H1 (cell line): ENCODE measurements around the gene PSKH1. TPM values are rescaled to one million over a fixed set of nuclear protein-coding genes. Genes with fewer than 3 reads are reported as not detected.

ENCODE experiments used
- CTCF ChIA-PET: fragments of 300-600 bp; sonication (Branson Sonifier 250); formaldehyde crosslinking; loops from one replicate; lab custom pipeline; 2021; ENCODE audit not compliant: partially characterized antibody; lab: Charles Lee
- POLR2A ChIA-PET: fragments of 300-600 bp; sonication (Branson Sonifier 250); formaldehyde crosslinking; loops from one replicate; lab custom pipeline; 2021; ENCODE audit warnings: inconsistent platforms; ENCODE audit not compliant: partially characterized antibody; lab: Charles Lee
- DNase-seq, 2 experiments: peaks; one replicate each; pipeline versions ENCODE4 v3.0.0 to v3.0.0-alpha.2; 2010 to 2022; ENCODE audit warnings: low spot score in 2 of 2, low read depth in 1 of 2, mixed read lengths in 1 of 2
- FAIRE-seq: peaks from 2 replicates; lab custom pipeline; 2011; peaks lifted over from hg19 to GRCh38; lab: Jason Lieb, UNC
- H2AFZ ChIP-seq: 2 replicates; pipeline ENCODE4 v1.8.1; 2012; ENCODE audit warnings: low read length, inconsistent platforms
- H2AK5ac ChIP-seq: 2 replicates; pipeline ENCODE4 v1.6.1; 2013; ENCODE audit warnings: low read depth, low read length
- H2BK120ac ChIP-seq: replicated peaks from 2 replicates; pipeline ENCODE3; 2013; ENCODE audit warnings: low read depth, low read length, inconsistent platforms
- H2BK12ac ChIP-seq: 2 replicates; pipeline ENCODE4 v1.6.1; 2013; ENCODE audit warnings: low read depth, low read length
- H2BK15ac ChIP-seq: 2 replicates; pipeline ENCODE4 v1.6.1; 2013; ENCODE audit warnings: low read length
- H2BK20ac ChIP-seq: 2 replicates; pipeline ENCODE4 v1.6.1; 2013; ENCODE audit warnings: low read length
- H2BK5ac ChIP-seq: 2 replicates; pipeline ENCODE4 v1.6.1; 2013; ENCODE audit warnings: low read depth, low read length
- H3K14ac ChIP-seq: 2 replicates; pipeline ENCODE4 v1.6.1; 2013; ENCODE audit warnings: inconsistent platforms; ENCODE audit not compliant: insufficient read length
- H3K18ac ChIP-seq: 2 replicates; pipeline ENCODE4 v1.6.1; 2013; ENCODE audit warnings: low read length; ENCODE audit errors: extremely low read depth
- H3K23ac ChIP-seq: 2 replicates; pipeline ENCODE4 v1.6.1; 2013; ENCODE audit warnings: inconsistent platforms; ENCODE audit not compliant: insufficient read length
- H3K23me2 ChIP-seq: 2 replicates; pipeline ENCODE4 v1.6.1; 2013; ENCODE audit warnings: low read depth, low read length
- H3K27ac ChIP-seq: 2 replicates; pipeline ENCODE4 v1.6.1; 2011; ENCODE audit warnings: low read depth, low read length, inconsistent platforms
- H3K27me3 ChIP-seq, 4 experiments: replicated peaks in 1 of 4; 1 replicate in 1 of 4; 2 replicates in 3 of 4; pipeline versions ENCODE4 v1.6.1 to v1.8.1; 2011 to 2013; ENCODE audit warnings: low read length in 3 of 4, mild to moderate bottlenecking in 3 of 4, inconsistent platforms in 2 of 4, mixed read lengths in 2 of 4, moderate library complexity in 1 of 4; ENCODE audit not compliant: control insufficient read depth in 3 of 4, insufficient read depth in 3 of 4; ENCODE audit errors: extremely low read depth in 1 of 4
- H3K36me3 ChIP-seq, 4 experiments: 2 replicates each; pipeline versions ENCODE4 v1.6.1 to v1.8.1; 2011 to 2013; ENCODE audit warnings: mild to moderate bottlenecking in 4 of 4, low read length in 3 of 4, moderate library complexity in 2 of 4, control low read depth in 1 of 4, inconsistent platforms in 1 of 4; ENCODE audit not compliant: insufficient read depth in 4 of 4, control insufficient read depth in 2 of 4
- H3K4ac ChIP-seq: replicated peaks from 2 replicates; pipeline ENCODE3; 2013; ENCODE audit warnings: low read length, low read depth, mixed read lengths, inconsistent platforms; ENCODE audit not compliant: insufficient read length
- H3K4me1 ChIP-seq, 4 experiments: replicated peaks in 1 of 4; 1 replicate in 1 of 4; 2 replicates in 3 of 4; pipeline versions ENCODE4 v1.6.1 to v1.8.1; 2011 to 2013; ENCODE audit warnings: low read length in 3 of 4, inconsistent platforms in 2 of 4, mixed read lengths in 1 of 4; ENCODE audit not compliant: insufficient read depth in 4 of 4, control insufficient read depth in 3 of 4
- H3K4me2 ChIP-seq, 2 experiments: 2 replicates each; pipeline versions ENCODE4 v1.6.1 to v1.8.1; 2011 to 2013; ENCODE audit warnings: low read depth in 2 of 2, low read length in 2 of 2, control low read depth in 1 of 2, inconsistent platforms in 1 of 2, mild to moderate bottlenecking in 1 of 2; ENCODE audit not compliant: insufficient read depth in 1 of 2
- H3K4me3 ChIP-seq, 4 experiments: fragments of 200-600, 300-600 bp in 1 of 4; sonication (generic), shearing (Covaris generic), sonication (Bioruptor Twin) in 1 of 4; 2 replicates each; pipeline versions ENCODE4 v1.5.1 to v1.8.1; 2011 to 2016; ENCODE audit warnings: low read length in 4 of 4, low read depth in 3 of 4, control low read depth in 2 of 4, inconsistent platforms in 2 of 4, mild to moderate bottlenecking in 2 of 4, mixed read lengths in 1 of 4, moderate library complexity in 1 of 4; ENCODE audit not compliant: insufficient read depth in 2 of 4; ENCODE audit errors: extremely low read depth in 1 of 4
- H3K56ac ChIP-seq: replicated peaks from 2 replicates; pipeline ENCODE3; 2013; ENCODE audit warnings: low read depth, mild to moderate bottlenecking, mixed read lengths, low read length, inconsistent platforms; ENCODE audit not compliant: insufficient read length
- H3K79me1 ChIP-seq: 2 replicates; pipeline ENCODE4 v1.6.1; 2013; ENCODE audit warnings: low read depth, low read length, control low read depth
- H3K79me2 ChIP-seq, 2 experiments: 2 replicates each; pipeline versions ENCODE4 v1.6.1 to v1.8.1; 2012 to 2013; ENCODE audit warnings: low read length in 2 of 2, mild to moderate bottlenecking in 2 of 2, inconsistent platforms in 1 of 2; ENCODE audit not compliant: insufficient read depth in 2 of 2, control insufficient read depth in 1 of 2
- H3K9ac ChIP-seq, 4 experiments: replicated peaks in 1 of 4; 1 replicate in 1 of 4; 2 replicates in 3 of 4; pipeline versions ENCODE4 v1.6.1 to v1.8.1; 2011 to 2013; ENCODE audit warnings: low read depth in 3 of 4, low read length in 3 of 4, control low read depth in 2 of 4, mild to moderate bottlenecking in 2 of 4, moderate library complexity in 2 of 4, inconsistent platforms in 1 of 4; ENCODE audit errors: extremely low read depth in 1 of 4
- H3K9me3 ChIP-seq, 2 experiments: 2 replicates each; pipeline versions ENCODE4 v1.6.1 to v1.8.1; 2012 to 2013; ENCODE audit warnings: mild to moderate bottlenecking in 2 of 2, moderate library complexity in 2 of 2, control low read depth in 1 of 2, inconsistent platforms in 1 of 2, low read depth in 1 of 2, low read length in 1 of 2, mixed read lengths in 1 of 2; ENCODE audit not compliant: insufficient read depth in 2 of 2
- H4K20me1 ChIP-seq, 2 experiments: replicated peaks in 1 of 2; 2 replicates each; pipeline versions ENCODE3 to v1.8.1; 2011 to 2013; ENCODE audit warnings: inconsistent platforms in 2 of 2, low read length in 2 of 2, mild to moderate bottlenecking in 1 of 2; ENCODE audit not compliant: insufficient read depth in 2 of 2, control insufficient read depth in 1 of 2
- H4K5ac ChIP-seq: 2 replicates; pipeline ENCODE4 v1.6.1; 2013; ENCODE audit warnings: low read length, low read depth, mixed read lengths, inconsistent platforms; ENCODE audit not compliant: insufficient read length
- H4K8ac ChIP-seq: 2 replicates; pipeline ENCODE4 v1.8.0; 2013; ENCODE audit warnings: mild to moderate bottlenecking, moderate library complexity, low read length, inconsistent platforms; ENCODE audit not compliant: insufficient read depth; ENCODE audit errors: extremely low read depth
- H4K91ac ChIP-seq: replicated peaks from 2 replicates; pipeline ENCODE3; 2013; ENCODE audit warnings: low read length, mixed read lengths, inconsistent platforms; ENCODE audit not compliant: insufficient read length
- ASH2L ChIP-seq: fragments of 200-600, 300-600 bp; sonication (generic); IDR thresholded peaks from one replicate; pipeline ENCODE4 v1.7.1; 2017; ENCODE audit warnings: low read length
- EP300 ChIP-seq, 2 experiments: IDR thresholded peaks; 1 replicate in 1 of 2; 2 replicates in 1 of 2; pipeline ENCODE4 v1.6.1; 2011 to 2012; ENCODE audit warnings: low read depth in 2 of 2, low read length in 2 of 2, mild to moderate bottlenecking in 2 of 2, borderline replicate concordance in 1 of 2, inconsistent platforms in 1 of 2, moderate library complexity in 1 of 2
- JUN ChIP-seq: IDR thresholded peaks from 2 replicates; pipeline ENCODE4 v1.6.1; 2011; ENCODE audit warnings: low read depth, mild to moderate bottlenecking, improper control_type of control experiment, low read length
- KDM1A ChIP-seq: fragments of 200-600, 300-600 bp; sonication (generic); IDR thresholded peaks from 2 replicates; pipeline ENCODE4 v1.7.1; 2016; ENCODE audit warnings: mild to moderate bottlenecking, low read length, borderline replicate concordance
- POU5F1 ChIP-seq: IDR thresholded peaks from 2 replicates; pipeline ENCODE4 v1.6.1; 2011; ENCODE audit warnings: low read depth, mild to moderate bottlenecking, low read length, moderate library complexity
- SP4 ChIP-seq: IDR thresholded peaks from 2 replicates; pipeline ENCODE4 v1.6.1; 2012; ENCODE audit warnings: low read length, inconsistent platforms
- SUZ12 ChIP-seq: fragments of 200-600 bp; sonication (generic); IDR thresholded peaks from 2 replicates; pipeline ENCODE4 v1.6.1; 2012; ENCODE audit warnings: mild to moderate bottlenecking, inconsistent platforms, low read length, moderate library complexity, mixed read lengths
- YY1 ChIP-seq: IDR thresholded peaks from 2 replicates; pipeline ENCODE4 v1.6.1; 2011; ENCODE audit warnings: low read depth, mild to moderate bottlenecking, low read length
- WGBS, 2 experiments: shearing (Covaris generic) in 1 of 2; methylation state at CpG; one replicate each; pipeline versions ENCODE4 v1.1.6 to v1.1.7; 2013 to 2015; ENCODE audit warnings: low lambda C conversion rate in 2 of 2, mixed read lengths in 2 of 2, inconsistent platforms in 1 of 2, low coverage in 1 of 2, missing lambda C conversion rate in 1 of 2; ENCODE audit not compliant: insufficient replicate concordance in 2 of 2, insufficient coverage in 1 of 2, insufficient read length in 1 of 2; ENCODE audit errors: extremely low coverage in 1 of 2, missing lambda C conversion rate in 1 of 2; 5-methylcytosine and 5-hydroxymethylcytosine counted together
- polyA plus RNA-seq, 7 experiments: library from polyadenylated mRNA; depleted of rRNA in 3 of 7; stranded (reverse) in 5 of 7; unstranded in 2 of 7; fragments of >200 nt in 5 of 7; fragments of 200-250 nt in 2 of 7; gene quantifications; 1 replicate in 5 of 7; 2 replicates in 1 of 7; 4 replicates in 1 of 7; pipeline versions ENCODE4 v1.2.1 to v1.2.3, GENCODE V29; 2011 to 2013; ENCODE audit warnings: missing spikeins in 2 of 7, mixed read lengths in 2 of 7
- total RNA-seq: library from RNA; stranded (reverse); fragmentation: NEBNext Ultra II Directional; extraction: Animal tissue kit (Norgen Biotek cat#: 25700); gene quantifications from 2 replicates; pipeline ENCODE4 v1.2.1, GENCODE V29; 2021
- TF ChIP-seq, protein P1 (sequence below), 3 experiments: IDR thresholded peaks; 1 replicate in 2 of 3; 2 replicates in 1 of 3; pipeline versions ENCODE4 v1.5.1 to v1.6.1; 2011; ENCODE audit warnings: low read length in 3 of 3, mild to moderate bottlenecking in 3 of 3, inconsistent platforms in 2 of 3, low read depth in 1 of 3, moderate library complexity in 1 of 3; ENCODE audit not compliant: insufficient read depth in 1 of 3; ENCODE audit errors: control extremely low read depth in 1 of 3

Gene PSKH1
- total and polyA plus RNA-seq, 2 of the 8 experiments (the other 6 are each of a cell fraction or from before 2014, with no cell fraction given), result 24.8 to 51.0 TPM

DNA sequence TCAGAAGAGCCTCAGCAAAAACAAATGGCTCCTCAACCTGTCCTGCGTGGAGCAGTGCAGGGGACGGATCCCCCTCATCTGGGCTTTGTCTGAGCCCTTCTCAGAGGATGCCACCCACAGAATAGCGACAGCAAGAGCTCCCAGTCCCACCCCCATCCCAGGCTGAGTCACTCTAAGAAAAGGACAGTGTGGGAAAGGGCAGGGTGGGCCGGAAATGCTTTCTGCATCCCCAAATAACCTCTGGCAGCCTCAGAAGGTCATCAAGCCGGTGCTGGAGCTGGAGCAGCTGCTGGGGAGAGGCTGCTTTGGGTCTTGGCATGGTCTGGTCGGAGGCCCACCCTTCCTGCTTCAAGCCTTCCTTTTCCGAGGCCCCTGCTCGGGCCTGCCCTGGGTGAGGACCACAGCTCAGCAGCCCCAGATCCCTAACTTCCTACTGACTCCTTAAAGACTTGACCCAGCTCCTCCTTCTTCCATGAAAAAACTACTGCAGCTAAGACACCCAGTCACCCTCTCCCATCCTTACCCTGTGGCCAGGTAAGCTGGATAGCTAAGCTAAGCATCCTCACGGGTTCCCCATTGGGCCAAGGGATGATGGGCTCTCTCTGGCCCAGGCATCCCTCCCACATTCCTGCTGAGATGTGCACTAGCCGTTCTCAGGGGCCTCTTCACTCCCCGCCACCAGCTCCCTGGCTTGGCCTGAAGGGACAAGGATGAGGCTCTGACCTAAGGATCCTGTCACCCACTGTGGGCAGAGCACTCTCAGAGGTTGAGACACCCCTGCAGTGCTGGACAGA lies 66.7 kb downstream of the PSKH1 start:
- no peak for DNase-seq
- Histone ChIP-seq H4K91ac (no peak overlapping the region), H3K23ac (no peak overlapping the region), H3K23me2 (no peaks in the 10 kb centered on the region), H3K14ac (no peak overlapping the region), H3K9me3 (no peaks in the 10 kb centered on the region), H2BK12ac (no peak overlapping the region), H2BK15ac (no peak overlapping the region), H2AK5ac (no peak overlapping the region), H3K18ac (no peak overlapping the region), H3K27me3 (no peaks in the 10 kb centered on the region), H3K9ac (no peak overlapping the region), H4K5ac (no peak overlapping the region), H4K8ac (no peak overlapping the region), H2BK120ac (no peak overlapping the region), H3K4ac (no peak overlapping the region), H3K56ac (no peak overlapping the region), H3K4me1 (peaks cover 0 to 7% (median 3%) of the 10 kb centered on the region in 4 experiments; a peak in 3 of 7 replicates), H3K4me2 (no peak overlapping the region), H3K4me3 (no peak overlapping the region), H3K27ac (no peak overlapping the region), H2BK5ac (no peak overlapping the region; the same call in 1 of the 2 replicates), H3K79me1 (peaks cover 6% of the 10 kb centered on the region; the same call in 1 of the 2 replicates), H2BK20ac (no peak overlapping the region), H4K20me1 (peaks cover 4 to 23% of the 10 kb centered on the region in 2 experiments), H2AFZ (no peak overlapping the region), H3K79me2 (no peaks in the 10 kb centered on the region), H3K36me3 (peaks cover 4 to 28% (median 25%) of the 10 kb centered on the region in 4 experiments; a peak in 6 of 8 replicates)
- 95% methylated on average over 11 of the region's 11 CpGs; no CpG with 5 or more reads in 1 of the 2 experiments for WGBS, 2 experiments
- no peak for FAIRE-seq
- ChIA-PET POLR2A (interaction anchor here (0.6 to 1.8 kb wide), 8 partner anchors 10 to 1222 kb away, joined by 3 to 5 read pairs (median 3); partner anchors contain the start of genes DDX28, DUS2 and LCAT), CTCF (interaction anchor here (1.0 to 10.9 kb wide), 5 partner anchors 15 to 105 kb away, joined by 3 to 90 read pairs (median 5); partner anchors contain the start of gene LCAT)
- no peak for TF ChIP-seq SP4
- no peak for TF ChIP-seq JUN
- no peak for TF ChIP-seq ASH2L
- no peak for TF ChIP-seq POU5F1
- TF ChIP-seq, protein P1, sequence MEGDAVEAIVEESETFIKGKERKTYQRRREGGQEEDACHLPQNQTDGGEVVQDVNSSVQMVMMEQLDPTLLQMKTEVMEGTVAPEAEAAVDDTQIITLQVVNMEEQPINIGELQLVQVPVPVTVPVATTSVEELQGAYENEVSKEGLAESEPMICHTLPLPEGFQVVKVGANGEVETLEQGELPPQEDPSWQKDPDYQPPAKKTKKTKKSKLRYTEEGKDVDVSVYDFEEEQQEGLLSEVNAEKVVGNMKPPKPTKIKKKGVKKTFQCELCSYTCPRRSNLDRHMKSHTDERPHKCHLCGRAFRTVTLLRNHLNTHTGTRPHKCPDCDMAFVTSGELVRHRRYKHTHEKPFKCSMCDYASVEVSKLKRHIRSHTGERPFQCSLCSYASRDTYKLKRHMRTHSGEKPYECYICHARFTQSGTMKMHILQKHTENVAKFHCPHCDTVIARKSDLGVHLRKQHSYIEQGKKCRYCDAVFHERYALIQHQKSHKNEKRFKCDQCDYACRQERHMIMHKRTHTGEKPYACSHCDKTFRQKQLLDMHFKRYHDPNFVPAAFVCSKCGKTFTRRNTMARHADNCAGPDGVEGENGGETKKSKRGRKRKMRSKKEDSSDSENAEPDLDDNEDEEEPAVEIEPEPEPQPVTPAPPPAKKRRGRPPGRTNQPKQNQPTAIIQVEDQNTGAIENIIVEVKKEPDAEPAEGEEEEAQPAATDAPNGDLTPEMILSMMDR (IDR thresholded peaks at IDR 0.05; ENCODE audit: control extremely low read depth in 1 of 3, insufficient read depth in 1 of 3, low read depth in 1 of 3, low read length in 3 of 3), result no peak
- no peak for TF ChIP-seq KDM1A
- no peak for TF ChIP-seq YY1
- no peak for TF ChIP-seq SUZ12
- no peak for TF ChIP-seq EP300 (IDR thresholded peaks at IDR 0.05; ENCODE audit: borderline replicate concordance in 1 of 2, low read depth in 2 of 2, low read length in 2 of 2)
